ENCODE results near the gene SPNS2.

- TF ChIP-seq CTCF (IDR thresholded peaks at IDR 0.05) (no peak), EP300 (IDR thresholded peaks at IDR 0.05) (no peak)
Measured at GRCh38 chr17:4514779-4515178, 16.1 kb downstream of the SPNS2 start.

All from upper lobe of left lung (tissue), 4 donors.